NCI-H524 treated with DMSO at 0.1 percent for 48 hours (cell line): ENCODE measurements around the gene SLC35D2.

ENCODE experiments used
- DNase-seq: peaks from one replicate; lab custom pipeline; 2025; lab: John Stamatoyannopoulos, UW

The SLC35D2 gene

DNA sequence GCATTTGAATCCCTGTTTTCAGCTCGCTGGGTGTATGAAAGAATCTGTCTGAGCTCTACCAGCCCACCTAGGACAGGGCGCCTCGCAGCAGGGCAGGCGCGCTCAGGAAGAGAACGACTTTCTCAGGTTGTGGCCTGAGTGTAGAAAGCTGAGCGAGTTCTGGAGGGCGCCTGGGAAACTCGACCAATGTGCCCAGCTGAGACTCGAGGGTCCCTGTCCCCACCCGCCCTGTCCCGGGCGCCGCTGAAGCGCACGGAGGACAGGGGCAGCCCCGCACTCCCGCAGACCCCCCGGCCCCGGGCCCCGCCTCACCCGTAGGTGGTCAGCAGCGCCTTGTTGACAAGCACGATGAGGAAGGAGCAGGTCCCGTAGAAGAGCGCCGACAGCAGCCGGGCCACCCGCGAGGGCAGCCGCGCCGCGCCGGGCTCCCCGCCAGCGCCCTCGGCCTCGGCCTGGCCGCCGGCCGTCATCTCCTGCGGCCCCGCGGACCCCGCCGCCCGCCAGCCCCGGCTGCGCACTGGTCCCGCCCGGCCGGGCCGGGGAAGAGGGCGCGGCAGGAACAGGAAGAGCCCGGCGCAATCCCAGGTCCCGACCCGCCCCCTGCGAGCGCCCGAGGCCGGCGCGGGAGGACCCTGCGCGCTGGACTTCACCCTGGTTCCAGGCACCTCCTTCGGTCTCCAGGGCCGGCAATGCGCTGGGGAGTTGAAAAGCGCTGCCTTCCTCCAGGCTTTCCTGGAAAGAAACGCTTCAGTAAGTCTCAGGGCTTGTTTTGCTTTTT, at the start of gene SLC35D2:
TSS of gene SLC35D2 (minus strand) at position 547 of the 778 bp plus-strand sequence. CDS start at position 470, 77 bp downstream.
- DNase-seq, result no peak

DNA sequence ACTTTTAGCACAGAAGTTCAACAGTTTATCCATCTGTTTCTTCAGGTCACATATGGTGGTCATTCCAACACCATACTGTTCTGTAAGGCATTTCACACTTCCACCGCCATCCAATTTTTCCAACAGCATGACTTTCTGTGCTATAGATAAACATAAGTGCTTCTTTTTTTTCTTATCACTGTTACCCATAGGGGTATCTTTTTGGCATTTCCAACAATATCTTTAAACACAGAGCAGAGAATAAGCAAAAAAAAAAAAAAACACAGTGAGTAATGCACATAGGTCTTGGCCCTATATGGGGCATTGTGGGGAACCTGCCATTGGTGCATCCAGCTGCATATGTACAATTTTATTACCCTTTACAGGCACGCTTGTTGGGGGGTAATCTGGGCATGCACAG, 46.9 kb upstream of the SLC35D2 start:
- DNase-seq, result no peak

DNA sequence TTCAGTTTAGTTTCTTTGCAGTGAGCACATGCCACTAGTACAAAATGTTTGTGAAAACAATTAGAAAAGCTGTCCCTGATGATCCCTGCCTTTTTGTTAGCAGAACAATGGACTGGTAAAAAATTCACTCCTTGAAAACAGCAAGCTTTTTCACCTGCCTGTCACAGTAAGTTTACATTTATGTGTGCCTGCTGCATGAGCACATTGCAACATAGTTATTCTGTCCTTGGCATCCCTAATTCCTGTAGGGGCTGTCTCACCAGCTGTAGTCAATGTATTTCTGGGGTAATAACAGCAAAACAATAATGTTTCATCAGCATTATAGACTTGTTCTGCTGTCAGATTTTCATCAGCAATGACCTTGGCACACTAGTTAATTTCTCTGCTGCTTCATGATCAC, 46.2 kb upstream of the SLC35D2 start:
- DNase-seq, result no peak

DNA sequence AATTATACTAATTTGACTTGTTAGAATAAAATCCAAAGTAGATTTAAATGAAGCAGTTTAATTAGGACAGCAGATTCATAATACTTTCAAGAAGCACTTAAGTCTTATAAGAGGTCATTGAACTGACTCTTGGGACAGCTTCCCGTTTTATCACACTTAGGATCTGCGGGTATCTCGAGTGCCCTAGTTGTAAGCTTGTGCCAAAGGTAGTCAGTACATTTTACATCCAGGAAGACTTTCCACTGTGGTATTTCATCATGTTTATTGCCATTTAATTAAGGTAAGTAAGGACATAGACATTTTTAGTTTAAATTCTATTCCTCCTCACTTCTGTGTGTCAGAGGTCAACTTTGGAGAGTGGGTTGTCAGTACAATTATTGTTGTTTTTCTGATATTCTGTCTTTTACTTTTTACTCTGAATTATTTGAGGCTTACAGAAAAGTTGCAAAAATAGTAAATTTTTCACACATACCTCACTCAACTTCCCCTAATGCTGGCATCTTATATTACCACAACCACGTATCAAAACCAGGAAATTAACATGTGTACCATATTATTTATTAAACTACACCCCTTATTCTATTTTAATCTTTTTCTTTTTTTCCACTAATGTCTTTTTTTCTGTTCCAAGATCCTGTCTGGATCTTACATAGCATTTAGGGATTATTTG, 42.1 kb upstream of the SLC35D2 start:
- DNase-seq, result peak; percentile 64

DNA sequence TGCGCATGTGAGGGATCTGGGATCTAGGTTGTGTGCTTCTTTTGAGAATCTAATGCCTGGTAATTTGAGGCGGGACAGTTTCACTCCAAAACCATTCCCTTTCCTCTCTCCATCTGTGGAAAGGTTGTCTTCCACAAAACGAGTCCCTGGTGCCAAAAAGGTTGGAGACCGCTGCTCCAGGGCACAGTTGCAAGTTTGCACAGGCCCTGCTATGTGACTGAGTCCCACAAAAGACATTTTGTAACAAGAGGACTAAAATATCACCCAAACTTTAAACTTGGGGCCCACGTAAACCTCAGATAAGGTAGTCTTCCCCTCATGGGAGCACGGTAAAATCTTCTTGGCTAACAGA, 40.5 kb upstream of the SLC35D2 start:
- DNase-seq, result no peak

DNA sequence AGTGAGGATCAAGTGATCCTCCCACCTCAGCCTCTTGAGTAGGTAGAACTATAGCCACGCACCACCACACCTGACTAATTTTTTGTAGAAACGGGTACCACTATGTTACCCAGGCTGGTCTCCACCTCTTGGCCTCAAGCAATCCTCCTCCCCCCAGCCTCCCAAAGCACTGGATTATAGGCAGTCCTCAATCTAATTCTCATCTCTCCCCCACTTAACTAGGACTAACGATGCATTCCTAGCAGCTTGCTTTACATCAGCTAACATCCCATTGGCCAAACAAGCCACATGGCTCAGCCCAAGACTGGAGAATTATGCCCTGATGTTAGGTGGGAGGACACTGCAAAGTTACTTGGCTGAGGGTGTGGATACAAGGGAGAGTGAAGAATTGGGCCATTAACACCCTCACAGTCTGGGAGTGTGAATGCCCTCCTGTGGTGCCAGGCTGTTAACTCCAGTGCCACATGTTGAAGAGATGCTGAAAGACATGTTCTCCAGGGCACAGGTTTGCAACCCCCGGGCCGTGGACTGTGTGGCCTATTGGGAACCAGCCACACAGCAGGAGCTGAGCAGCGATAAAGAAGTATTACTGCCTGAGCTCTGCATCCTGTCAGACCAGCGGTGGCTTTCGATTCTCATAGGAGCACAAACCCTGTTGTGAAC, 39.9 kb upstream of the SLC35D2 start:
- DNase-seq, result no peak

DNA sequence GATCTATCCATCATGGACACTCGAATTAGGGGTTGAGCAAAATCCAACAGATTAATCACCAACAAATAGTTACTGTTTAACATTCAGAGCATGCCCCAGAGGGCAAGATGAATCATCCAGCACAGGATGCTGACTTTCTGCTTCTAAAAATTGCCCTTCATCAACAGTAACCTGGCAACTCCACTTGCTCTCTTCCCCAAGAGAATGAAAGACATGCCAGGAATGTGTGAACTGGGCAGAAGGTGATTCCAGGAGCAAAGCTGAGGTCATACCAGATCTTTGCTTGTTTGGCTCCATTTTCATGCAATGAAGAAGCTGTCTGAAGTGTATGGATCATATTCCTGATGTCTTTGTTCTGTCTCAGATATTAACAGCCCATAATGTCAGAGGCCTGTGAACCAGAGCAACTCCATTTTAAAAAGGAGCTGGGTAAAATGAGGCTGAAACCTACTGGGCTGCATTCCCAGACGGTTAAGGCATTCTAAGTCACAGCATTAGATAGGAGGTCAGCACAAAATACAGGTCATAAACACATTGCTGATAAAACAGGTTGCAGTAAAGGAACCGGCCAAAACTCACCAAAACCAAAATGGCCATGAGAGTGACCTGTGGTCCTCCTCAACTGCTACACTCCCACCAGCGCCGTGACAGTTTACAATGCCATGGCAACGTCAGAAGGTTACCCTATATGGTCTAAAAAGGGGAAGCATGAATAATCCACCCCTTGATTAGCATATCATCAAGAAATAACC, 37.1 kb upstream of the SLC35D2 start:
- DNase-seq, result no peak

DNA sequence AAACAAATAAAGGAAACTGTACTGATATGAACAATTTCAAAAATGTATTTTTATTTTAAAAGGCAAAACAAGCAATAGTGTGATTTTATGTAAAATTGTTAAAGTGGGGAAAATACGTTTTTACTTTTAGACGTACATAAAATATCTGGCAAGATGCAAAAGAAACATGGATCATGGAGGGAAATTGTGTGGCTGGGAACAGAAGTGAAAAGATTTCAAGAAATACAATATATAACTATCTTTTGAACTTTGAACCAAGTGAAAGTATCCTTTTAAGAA, 36.1 kb upstream of the SLC35D2 start:
- no peak for DNase-seq

DNA sequence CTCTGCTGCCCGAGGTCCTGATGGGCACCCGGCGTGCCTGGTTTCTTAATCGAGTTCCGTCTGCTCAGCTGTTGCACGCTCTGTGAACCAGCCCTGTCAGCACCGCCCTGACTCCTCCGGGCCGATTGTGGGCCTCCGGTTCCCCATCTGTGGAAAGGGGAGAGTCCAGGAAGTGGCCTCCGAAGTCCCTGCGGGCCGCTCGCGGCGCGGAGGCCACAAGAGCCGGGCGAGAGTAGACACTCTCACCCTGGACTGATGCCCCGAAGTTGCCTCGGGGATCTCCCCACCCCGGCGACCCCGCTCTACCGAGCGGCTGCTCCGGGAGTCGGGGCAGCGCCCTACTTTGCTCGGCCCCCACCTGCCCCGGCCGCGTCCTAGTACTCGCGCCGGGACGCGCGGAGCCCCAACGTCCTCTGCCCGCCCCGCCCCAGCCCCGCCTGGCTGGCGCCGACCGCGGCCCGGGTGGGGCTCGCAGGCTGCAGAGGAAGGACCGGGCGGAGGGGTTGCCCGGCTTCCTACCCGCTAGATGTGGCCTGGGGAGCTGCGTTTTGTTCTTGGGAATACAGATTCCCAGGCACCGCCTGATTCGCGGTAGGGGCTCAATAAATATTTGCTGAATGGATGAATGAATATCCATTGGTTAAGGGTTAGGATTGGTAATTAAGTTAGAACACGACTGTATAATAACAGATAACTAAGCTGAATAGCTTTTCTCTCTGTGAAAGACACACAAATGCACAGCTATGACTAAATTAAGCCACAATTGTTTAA, 35.6 kb upstream of the SLC35D2 start:
- peak; percentile 68 for DNase-seq

DNA sequence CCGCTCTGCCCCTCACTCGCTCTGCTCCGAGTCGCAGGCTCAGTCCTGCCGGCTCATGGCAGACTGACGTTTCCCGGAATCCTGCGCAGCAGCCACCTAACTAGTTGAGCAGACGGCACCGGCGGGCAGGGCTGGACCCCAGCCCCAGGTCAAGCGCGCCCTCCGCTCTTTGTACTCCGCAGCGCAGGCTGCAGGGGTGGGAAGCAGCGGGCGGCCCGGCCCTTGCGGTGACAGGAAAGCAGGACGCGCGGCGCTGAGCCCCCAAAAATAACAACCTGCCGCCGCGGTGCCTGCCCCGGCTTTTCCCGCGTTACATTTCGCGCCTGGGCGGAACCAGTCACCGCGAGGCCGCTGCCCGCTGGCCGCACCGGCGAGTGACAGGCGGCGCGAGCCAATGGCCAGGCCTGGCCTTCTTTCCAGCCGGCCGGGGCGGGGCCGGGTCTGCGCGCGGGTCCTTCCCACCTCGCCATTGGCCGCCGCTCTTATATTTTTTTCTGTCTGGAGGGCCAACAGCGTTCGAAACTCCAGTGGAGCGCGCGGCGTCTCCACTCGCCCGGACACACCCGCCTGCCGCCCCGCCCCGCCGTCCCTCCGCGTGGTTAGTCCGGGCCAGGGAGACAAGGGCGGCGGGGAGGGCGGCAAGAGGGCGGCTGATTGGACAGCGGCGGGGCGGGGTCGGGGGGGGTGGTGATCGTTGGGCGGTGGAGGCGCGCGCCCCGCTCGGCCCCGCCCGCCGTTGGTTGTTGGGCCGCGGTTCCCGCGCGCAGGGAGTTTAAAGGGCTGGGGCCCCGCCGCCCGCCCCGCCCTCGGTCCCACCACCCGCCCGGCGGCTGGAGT, 34.8 kb upstream of the SLC35D2 start, which contains the start of gene ZNF367:
TSS of gene ZNF367 (minus strand) at position 288 of the 837 bp plus-strand sequence. CDS start 338 bp downstream, outside the sequence.
- peak; percentile 94 for DNase-seq

DNA sequence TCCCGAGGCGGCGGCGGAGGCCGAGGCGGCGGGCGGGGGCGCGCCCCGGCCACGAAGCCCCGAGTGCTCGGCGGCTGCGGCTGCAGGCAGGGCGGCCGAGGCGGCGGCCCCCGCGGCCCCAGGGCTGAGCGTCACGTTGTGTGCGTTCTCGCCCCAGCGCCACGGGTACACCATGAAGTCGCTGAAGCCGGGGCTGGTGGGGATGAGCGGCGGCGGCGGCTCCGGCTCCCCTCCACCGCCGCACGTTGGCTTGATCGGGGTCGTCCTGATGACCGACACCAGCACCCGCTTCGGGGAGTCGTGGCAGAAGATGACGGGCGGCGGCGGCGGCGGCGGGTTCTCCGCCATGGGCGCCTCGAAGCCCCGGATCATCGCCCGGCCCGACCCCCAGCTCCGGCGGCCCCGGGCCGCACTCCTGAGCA, 34.2 kb upstream of the SLC35D2 start:
- no peak for DNase-seq

DNA sequence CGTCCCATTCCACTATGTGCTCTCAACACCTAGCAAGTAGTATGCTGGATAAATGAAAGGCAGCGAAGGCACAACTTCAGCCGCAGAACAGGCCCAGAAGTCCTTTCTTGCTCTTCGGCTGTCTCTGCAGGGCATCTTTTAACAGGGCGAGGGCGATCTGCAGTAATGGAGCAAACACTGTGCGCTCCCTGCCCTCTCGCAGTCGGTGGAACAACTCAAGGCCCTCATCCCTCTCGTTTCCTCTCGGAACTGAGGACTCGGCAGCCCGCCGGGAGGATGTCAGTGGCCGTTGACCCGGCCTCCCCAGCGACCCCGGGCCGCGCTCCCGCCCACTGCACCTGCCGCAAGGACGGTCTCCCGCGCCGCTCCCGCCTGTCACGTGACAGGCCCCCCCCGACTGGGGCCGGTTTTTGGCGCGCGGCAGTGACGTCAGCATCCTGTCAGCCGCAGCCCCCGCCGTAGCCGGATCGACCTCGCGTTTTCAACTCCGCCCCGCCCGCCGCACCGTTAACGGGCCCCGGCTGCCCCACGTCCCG, 33.6 kb upstream of the SLC35D2 start:
- peak; percentile 55 for DNase-seq

DNA sequence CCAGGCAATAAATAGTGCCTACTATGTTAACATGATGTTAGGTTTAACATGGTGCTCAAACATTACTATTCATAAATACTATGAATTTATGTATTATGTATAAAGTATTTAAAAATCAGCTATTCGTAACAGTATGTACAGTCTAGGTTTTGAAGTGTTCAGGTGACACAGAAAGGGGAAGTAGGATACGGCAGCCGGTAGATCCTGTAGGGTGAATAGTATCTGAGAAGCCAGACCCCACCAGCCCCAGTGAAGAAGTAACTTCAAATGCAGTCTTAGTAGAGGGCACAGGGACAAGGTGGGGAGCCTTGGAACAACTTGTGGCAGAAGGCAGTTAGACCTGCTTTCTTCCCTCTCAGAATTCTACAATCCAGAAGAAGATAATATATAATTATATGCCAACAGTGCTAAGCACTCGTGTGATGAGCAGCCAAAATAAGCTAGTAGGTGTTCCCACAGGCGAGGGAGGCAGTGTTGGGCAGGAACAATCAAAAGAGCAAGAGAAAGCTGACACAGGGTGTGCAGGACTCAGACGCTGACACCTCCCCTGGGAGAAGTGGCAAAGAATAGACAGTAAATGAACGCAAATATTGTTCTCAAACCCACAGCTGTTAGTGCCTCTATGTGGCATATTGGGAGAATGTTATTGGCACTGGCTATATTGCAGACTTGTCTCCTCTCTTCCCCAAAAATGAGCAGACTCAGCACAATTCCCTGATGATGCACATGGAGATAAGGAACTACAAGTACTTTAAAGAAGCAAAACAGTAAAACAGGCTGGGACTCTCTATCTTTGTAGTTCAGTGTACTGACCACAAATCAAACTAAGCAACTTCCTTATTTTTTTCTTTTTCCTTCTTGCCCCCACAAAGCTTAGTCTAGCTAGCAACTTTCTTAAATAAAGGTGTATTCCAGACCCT, 30.1 kb upstream of the SLC35D2 start:
- DNase-seq, result no peak

DNA sequence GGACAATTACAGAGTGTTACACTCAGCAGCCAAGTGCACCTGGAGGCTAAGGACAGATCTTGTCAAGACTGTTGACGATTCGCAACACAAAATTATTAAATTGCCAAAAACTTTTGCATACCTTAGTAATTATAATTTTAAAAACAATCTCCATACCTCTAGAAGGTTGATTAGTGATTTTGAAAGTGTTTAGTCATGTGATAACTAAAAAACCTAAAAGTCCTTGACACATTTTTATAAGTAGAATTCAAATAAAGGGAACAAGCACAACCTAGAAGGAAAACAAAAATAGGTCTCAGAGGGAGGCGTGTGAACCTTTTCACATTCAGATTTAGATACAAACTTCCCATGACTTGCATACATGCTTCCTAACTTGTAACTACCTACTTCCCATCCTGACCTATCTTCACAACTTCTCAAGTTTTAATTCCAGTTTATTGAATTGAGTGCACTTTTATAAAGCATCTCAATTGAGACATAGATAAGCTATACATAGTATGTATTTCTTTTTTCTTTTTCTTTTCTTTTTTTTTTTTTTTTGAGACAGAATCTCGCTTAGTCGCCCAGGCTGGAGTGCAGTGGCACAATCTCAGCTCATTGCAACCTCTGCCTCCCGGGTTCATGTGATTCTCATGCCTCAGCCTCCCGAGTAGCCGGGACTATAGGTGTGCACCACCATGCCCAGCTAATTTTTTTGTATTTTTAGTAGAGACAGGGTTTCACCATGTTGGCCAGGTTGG, 28.8 kb upstream of the SLC35D2 start:
- DNase-seq, result no peak

DNA sequence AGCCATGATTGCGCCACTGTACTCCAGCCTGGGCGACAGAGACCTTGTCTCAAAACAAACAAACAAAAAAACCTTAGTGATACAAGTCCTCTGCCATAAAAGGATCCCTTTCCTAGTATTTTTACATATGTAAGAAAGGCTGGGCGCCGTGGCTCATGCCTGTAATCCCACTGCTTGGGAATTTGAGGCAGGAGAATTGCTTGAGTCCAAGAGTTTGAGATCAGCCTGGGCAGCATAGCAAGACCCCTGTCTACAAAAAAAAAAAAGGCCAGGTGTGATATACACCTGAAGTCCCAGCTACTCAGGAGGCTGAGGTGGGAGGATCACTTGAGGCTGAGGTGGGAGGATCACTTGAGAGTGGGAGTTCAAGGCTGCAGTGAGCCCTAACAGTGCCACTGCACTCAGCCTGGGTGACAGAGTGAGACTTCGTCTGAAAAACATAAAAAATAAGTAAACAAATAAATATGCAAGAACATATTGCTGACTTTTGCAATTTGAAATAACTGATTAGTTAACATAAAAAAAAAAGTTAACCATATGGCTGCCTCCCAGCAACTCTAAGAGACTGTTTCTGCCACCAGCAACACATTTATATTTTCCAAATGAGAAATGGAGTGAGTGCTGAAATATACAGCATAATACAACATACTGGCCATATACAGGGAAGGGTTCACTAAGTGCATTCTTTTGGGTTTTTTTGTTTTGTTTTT, 27.8 kb upstream of the SLC35D2 start:
- DNase-seq, result no peak

DNA sequence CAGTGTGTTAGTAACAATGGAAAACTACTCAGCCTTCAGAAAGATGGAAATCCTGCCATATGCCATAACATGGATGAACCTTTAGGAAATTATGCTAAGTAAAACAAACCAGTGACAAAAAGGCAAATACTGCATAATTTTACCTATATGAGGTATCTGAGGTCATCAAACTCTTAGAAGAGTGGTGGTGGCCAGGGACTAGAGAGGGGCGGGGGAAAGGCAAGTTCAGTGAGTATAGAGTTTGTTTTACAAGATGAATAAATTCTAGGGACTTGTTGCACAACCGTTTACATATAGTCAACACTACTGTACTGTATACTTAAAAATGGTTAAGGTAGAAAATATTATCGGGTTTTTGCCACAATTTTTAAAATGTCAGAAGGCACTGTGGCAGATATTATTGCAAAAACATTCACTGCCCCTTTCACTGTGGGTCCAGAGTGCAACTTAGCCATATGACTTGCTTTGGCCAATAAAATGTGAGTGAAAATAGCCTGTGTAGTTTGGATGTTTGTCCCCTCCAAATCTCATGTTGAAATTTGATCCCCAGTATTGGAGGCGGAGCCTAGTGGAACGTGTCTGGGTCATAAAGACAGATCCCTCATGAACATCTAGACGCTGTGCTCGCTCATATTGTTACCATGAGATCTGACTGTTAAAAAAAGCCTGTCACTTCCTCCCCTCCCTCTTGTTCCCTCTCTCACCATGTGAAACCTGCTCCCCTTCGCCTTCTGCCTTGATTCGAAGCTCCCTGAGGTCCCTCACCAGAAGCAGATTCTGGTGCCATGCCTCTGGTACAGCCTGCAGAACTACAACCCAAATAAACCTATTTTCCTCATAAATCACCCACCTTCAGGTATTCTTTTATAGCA, 25.1 kb upstream of the SLC35D2 start:
- DNase-seq, result no peak
